ENCODE data around the gene BLACAT1.

GRCh38 chr1:205434738-205435137 lies 21.1 kb downstream of the BLACAT1 start:
- TF ChIP-seq, protein P1, sequence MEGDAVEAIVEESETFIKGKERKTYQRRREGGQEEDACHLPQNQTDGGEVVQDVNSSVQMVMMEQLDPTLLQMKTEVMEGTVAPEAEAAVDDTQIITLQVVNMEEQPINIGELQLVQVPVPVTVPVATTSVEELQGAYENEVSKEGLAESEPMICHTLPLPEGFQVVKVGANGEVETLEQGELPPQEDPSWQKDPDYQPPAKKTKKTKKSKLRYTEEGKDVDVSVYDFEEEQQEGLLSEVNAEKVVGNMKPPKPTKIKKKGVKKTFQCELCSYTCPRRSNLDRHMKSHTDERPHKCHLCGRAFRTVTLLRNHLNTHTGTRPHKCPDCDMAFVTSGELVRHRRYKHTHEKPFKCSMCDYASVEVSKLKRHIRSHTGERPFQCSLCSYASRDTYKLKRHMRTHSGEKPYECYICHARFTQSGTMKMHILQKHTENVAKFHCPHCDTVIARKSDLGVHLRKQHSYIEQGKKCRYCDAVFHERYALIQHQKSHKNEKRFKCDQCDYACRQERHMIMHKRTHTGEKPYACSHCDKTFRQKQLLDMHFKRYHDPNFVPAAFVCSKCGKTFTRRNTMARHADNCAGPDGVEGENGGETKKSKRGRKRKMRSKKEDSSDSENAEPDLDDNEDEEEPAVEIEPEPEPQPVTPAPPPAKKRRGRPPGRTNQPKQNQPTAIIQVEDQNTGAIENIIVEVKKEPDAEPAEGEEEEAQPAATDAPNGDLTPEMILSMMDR (IDR thresholded peaks at IDR 0.05): no peak
- TF ChIP-seq POLR2A (IDR thresholded peaks at IDR 0.05) (no peak), EP300 (IDR thresholded peaks at IDR 0.05) (no peak)

Data from tibial nerve (tissue), 4 donors.